HT1080 (cell line): ENCODE data around the gene RNF26. TPM values are rescaled to one million over a fixed set of nuclear protein-coding genes. Genes with fewer than 3 reads are reported as not detected.
A peak's percentile ranks its signal among the peaks of the same experiment; 100 is the strongest.

Experiments
- DNase-seq: peaks from one replicate; pipeline ENCODE4 v3.0.0-alpha.2; 2015; ENCODE audit warnings: low read depth
- total RNA-seq: library from RNA; depleted of rRNA; stranded (reverse); fragments of >200 nt; shearing (Covaris generic); gene quantifications from 2 replicates; pipeline ENCODE4 v1.2.3, GENCODE V29; 2014

RNF26 gene
- total RNA-seq, 1 experiment from 2014 or later = 12.1 TPM

DNA sequence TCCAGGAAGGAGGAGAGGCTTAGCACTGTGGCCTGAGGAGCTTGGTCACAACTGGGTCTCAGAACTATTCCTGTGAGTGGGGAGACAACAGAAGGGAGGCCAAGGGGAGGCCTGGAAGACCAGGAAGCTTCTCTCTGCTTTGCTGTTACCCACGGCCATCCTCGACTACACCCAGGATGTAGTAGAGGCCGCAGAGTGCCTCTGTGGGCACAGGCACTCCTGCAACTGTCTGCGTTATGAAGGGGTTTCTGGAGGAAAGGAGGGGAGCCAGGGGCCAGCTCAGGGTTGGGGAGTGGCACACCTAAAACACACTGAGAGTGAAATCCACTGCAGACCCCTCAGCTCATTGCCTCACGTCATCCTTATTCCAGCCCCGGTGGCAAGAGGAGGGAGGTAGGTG is 16.0 kb downstream of the RNF26 start:
- DNase-seq = no peak

DNA sequence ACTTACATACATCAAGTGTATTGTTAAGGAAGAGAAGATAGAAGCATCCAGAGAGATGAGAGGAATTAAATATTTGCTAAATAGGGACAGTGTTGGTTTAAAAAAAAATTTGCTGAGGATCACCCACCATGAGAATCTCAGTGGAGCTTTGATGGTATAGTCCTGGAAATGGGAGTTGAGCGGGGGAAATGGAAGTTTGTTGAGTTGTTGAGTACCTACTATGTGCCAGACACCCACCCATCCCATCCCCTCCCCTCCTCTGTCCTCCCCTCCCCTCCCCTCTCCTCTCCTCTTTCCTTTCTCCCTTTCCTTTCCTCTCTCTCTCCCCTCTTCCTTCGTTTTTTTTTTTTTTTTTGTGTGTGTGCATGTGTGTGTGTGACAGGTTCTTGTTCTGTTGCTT is 16.9 kb downstream of the RNF26 start:
- no peak for DNase-seq

DNA sequence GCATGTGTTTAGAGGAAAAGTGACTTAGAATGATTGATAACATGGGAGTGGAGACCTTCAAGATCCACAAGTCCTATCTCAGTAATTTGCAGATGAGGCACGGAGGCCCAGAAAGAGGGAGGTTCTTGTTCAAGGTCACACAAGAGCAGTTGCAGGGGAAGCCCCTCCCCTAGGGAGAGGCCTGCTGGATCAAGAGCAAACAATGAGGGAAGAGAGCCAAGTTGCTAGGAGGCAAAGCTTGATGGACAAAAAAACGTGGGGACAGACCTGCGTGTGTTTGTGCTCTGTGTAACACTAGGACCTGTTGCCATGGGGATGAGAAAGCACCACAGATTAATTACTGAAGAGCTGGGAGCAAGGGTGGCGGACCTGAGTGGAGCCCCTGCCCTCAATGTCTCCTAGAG is 18.5 kb downstream of the RNF26 start:
- DNase-seq = peak; percentile 39

DNA sequence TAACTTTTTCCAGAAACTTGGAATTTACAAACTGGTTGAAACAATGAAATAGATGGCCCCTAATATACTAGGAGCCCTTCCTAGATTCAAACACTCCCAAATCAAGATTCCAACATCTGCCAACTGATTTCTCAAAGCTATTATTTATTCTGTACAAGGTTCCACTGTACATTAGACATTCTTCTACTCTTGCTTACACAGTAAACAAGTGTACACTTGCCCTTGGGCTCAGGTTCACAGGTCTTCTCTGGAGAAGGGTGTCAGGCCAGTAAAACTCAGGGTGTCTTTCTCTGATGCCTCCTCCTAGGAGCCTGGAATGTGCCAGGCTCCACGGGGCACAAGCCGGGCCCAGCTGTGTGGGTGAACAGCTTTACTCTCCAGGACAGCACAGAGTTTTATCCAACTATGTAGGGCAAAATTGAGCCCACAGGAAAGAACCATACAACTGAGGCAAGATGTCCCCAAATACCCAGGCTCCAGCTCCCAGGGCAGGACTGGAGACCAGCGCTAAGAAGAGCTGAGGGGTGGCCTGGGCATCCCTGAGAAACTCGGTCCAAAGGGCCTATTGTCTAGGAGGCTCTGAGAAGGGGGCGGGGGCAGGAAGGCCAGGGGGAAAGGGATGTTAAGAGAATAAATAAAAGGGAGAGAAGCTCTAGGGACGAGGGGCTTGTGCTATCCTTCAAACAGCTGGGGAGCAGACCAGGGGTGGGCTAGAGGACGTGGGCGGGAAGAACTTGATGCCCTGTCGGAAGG is 20.9 kb downstream of the RNF26 start:
- no peak for DNase-seq

DNA sequence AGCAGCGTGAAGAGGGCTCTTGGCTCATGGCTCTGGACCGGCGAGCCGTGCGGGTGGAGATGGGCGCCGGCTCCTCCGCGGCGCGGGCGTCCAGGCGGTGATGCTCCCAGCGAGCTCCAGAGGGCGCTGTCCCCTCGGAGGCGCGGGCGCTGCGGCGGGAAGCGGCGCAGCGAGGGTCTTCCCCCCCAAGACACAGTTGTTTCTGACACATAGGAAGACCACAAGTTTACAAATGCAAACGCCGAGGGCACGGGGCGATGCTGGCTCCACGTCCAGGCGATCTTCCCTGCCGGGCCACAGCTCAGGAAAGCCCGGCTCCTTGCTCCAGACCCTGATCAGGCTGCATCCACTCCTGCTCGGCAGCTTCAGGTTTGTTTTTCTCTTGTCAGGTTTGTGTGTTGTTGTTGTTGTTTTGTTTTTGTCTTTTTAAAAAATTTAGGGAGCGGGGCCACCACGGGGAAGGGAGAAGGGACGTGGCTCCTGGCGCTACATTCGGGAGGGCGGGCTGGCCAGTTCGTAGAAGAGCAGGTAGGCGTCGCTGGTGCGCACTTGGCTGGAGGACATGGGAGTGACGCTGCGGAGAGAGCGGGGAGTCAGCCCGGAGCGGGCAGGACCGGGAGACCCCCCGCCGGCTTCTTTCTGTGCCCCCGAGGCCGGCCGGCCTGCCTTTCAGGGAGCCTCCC is 22.2 kb downstream of the RNF26 start:
- no peak for DNase-seq

DNA sequence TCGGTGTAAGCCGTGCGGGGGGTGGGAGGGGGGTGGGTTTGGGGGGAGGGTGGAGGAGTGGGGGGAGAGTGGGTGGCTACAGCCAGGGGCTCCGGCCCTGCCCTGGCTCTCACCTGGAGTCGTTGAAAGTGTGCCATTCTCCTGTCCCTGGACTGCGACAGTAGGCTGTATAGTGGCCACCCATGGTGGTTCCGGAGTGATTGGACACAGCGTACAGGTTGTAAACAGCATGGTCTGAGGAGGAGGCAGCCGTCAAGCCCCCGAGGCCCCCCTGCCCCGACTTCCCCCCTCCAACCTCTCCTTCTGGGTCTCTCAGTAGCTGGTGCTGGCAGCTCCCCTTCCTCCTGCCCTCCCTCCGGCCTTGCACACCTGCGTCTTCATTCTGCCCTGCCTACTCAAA is 22.7 kb downstream of the RNF26 start:
- DNase-seq = no peak

DNA sequence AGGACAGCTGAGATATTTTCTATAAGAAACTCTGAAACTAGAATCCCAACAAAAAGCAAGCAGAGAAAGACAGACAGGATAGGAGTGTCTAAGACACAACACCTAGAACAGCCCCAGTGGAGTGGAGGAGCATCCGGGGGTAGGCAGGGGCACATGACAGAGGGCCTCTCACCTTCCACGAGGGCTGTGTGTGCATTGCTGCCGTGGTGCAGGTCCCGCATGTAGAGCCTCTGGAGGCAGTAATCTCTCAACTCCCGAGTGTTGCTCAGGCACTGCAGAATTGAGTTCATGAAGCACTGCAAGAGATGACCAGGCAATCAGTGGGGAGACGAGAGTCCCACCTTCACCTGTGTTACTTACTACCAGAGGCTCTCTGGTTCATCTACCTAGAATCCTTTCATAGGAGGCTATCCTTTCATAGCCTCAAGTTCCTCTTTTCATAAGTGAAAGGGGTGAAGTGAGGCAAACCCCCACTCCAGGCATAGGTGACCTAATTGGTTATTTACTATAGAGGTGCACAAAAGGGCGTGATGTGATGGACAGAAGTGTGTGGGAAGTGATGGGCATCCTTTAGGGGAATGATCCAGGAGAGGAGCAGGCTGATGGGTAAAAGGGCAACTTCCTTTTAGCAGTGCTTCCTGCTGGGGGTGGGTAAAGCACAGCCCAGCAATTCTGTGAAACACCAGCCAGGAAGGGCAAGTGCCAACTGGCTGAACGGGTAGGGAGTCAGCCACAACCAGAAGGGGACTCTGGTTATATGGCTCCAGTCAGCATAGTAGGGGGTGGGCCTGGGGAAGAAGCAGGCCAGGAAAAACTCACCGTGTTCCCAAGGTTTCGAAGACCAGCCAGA is 25.3 kb downstream of the RNF26 start:
- DNase-seq = no peak

DNA sequence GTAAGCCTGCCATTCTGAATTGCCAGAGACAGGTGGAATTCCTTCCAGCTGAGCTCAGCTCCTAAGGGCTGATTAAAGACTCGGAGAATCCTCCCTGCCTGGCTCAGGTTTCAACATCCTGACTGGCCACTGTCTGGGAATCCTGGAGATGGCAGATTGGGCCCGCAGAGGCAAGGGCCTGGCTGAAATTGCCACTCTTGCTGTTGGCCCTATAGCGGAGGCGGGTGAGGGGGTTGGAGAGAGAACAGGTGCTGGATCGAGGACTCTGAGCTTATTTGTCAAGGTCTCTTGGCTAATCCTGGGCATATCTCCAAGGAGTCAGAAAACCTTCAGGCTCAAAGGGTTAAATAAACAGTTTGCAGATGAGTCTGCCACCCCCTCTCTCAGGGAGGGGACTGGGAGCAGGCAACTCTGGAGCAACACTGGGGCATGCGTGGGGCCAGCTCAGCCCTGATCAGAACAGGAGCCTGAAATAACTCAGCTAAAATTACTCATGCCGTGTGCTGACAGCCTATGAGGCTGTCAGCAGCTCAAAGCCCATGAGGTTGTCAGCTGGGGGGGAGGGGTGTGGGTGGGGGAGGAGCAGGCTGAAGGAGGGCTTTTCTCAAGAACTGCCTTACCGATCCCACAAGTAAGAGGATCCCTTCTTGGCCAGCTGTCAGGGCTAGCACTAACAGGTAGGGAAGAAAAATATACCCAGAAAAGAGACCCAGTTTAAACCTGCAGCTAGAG is 26.9 kb downstream of the RNF26 start:
- peak; percentile 88 for DNase-seq

DNA sequence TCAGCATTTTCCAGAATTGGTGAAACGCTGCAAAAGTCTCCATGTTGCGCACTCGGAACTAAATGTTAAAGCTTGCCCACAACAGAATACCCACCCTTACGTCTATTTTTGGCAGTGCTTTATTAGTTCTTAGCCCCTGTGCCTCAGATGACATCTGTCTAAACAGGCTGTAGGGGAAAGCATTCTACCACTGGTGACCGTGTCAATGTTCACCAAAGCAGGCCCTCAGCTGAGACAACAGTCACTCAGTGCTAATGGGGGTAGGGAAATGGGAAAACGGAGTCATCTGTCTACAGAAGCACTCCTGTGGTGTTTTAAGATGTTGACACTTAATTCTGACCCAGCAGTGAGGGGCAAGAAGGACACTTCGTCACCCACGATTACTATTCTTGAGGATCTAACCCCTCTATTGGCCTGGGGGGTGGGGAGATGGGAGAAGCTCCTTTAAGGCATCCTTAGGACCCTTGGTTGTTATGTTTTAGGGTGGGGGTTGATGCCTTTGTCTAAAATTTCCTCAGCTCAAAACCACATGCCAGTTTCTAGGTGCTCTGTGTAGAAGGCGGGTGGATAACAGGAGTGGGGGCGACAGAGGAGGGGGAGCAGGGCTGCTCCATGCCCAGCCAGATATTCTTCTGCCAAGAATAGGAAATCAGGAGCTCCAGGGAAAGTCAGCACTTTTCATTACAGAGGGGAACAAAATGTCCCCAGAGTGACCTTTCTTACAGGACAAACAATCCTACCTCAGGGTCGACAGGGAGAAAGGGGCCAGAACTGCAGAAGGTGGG is 27.8 kb downstream of the RNF26 start:
- DNase-seq = no peak

DNA sequence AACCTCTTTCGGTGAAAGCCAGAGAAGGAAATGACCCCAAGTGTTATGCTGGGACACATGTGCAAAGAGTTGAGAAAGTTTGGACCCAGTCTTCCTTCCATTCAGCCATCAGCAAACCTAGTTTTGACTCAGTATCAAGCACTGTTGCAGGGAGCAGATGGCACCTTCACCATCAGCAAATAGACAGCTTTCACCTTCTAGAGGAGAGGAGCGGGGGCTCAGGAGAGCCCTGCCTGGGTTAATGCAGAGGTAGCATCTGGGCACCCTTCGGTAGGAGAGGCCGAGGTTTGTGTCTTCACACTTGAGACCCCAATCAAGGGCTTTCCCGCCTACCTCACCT is 28.4 kb downstream of the RNF26 start:
- no peak for DNase-seq

DNA sequence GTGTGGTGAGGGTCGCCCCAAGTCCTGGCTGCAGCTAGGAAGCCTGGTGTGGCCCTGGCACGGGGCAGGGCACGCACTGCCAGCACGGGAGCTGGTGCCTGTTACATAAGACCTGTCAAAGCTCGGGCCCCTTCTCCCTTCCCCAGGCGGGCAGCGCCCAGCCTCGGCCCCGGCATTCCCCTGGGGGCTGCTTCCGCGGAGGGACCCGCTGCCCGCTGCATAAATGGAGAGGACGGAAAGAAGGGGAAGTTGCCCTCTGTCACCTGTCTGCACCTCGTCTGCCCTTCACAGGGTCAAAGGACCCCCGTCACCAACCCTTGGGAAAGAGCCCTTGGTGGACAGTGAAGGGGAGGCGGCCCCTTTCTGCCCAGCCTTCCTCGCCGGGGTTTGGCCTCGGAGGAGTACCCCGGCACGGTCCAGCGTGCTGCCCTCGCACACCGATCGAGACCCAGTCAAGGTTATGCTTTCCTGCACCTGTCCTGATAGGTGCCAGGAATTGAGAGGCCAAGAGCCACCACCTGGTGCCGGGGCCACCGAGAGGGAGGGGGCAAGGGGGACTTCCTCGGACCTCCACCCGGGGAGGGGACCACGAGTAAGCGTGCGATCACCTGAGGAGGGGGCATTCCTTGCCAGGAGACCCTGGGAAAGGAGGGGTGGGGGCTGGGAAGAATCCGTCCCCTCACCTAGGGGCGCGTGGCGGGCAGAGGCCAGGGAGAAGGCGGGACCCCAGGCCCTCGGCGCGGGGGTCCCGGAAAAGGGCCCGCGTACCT is 28.9 kb downstream of the RNF26 start:
- DNase-seq = no peak

DNA sequence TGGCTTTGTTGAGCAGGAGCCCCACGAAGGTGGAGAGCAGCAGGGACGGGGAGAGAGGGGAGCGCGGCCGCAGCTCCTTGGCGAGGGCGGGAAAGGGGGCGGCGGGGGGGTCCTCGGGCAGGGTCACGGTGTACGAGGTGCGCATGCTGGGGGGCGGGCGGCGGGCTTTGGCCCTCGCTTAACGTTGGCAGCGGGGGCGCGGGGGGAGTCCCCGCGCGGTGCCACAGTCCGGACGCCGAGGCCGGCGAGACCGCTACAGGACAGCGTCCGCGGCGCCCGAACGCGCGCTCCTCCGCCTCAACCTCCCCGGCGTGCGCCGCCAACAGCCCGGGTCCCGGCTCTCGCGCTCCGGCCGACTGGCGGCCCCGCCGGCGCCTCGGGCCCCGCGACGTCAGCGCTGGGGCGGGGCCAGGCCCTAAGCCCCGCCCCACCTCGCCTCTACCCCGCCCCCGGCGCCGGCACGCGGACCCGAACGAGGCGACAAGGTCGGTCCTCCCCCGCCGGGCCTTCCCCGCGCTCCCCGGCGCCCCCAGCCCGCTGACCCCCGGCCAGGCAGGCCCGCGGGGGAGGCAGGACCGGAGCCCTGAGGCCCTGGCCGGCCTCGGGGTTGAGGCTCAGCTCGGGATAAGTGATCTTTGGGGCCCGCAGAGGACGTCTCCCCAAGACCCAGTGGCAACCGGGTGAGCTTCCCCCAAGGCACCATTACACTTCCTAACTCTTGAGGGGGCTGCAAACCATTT is 29.7 kb downstream of the RNF26 start:
- DNase-seq = no peak

DNA sequence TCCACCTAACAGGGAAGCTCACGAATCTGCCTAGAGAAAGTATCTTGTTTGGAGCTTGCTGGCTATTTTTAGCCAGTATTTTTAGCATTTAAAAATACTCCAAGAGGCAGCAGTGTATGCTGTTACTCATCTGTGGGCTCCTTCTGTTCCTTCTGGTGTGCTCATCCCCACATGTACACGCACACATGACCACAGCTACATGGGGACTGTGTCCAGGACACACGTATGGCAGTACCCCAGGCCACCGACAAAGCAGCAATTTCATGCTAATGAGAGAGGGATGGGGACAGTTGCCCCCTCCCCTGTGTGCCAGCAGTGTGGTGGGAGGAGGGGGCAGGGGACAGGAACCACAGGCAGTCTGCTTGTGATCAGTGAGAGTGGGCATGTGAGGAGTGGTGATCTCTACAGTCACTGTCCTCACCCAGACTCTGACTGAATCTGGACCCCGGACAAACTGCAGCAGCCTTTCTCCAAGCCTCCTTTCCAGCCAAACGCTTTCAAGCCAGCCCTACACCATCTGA is 30.8 kb downstream of the RNF26 start:
- DNase-seq = no peak

DNA sequence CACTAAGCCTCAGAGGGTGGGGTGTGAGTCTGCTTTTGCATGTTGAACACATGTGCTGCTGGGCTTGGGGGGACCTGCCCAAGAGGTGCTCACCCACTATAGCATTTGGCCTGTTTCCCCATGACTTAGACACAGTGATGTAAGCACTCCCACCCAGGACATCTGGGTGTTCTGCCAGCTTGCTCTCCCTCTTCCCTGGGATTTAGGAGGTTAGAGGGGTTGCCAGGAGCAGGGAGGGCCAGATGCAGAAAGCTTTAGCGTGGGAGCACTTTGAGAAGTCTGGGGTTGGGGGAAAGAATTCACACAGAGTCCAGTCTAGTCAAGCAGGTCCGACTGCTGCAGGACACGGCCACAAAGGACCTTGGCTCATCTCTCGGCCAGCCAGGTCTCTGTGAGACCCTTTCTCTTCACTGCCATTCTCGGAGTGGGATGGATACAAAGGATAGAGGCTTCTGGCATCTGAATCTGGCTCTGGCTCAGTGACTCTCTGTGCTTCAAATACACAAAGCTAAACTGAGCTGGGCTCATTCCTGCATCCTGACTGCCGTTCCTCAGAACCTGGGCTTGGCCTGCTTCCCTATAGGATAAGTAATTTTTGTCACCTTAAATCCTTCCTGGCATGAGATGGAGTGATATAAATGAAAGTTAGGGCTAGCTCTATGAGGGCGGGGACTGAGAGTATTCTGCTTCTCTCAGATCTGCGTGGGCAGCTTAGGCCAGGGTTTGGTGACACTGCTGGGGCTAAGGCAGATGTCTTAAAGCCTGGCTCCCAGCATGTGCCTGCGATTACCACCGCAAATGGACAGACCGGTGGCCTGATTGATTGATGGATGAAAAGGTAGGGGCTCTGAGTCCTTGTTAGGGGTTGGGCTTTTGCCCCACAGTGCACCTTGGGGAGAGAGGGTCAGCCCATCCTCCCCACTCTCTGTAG is 32.6 kb downstream of the RNF26 start:
- DNase-seq = no peak

DNA sequence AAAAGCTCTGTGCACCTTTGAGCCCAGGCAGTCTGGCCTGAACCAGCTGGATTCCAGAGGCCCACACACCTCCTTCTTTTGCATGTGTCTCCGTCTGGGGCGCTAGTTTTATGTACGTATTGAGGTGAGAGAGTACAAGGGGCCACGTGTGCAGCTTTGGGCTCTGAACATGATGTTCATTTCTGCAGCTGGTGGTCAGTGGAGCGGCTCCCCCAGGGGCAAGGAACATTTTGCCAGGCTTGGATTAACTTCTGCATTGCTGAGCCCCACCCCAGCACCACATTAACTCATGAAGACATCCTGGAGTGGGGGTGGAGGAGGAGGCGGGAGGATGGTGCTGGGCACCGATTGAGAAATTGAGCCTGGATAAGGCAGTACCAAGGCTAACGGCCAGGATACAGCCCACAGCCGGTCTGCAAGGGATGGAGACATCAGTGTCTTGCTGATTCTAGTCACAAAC is 33.4 kb downstream of the RNF26 start:
- DNase-seq = no peak

DNA sequence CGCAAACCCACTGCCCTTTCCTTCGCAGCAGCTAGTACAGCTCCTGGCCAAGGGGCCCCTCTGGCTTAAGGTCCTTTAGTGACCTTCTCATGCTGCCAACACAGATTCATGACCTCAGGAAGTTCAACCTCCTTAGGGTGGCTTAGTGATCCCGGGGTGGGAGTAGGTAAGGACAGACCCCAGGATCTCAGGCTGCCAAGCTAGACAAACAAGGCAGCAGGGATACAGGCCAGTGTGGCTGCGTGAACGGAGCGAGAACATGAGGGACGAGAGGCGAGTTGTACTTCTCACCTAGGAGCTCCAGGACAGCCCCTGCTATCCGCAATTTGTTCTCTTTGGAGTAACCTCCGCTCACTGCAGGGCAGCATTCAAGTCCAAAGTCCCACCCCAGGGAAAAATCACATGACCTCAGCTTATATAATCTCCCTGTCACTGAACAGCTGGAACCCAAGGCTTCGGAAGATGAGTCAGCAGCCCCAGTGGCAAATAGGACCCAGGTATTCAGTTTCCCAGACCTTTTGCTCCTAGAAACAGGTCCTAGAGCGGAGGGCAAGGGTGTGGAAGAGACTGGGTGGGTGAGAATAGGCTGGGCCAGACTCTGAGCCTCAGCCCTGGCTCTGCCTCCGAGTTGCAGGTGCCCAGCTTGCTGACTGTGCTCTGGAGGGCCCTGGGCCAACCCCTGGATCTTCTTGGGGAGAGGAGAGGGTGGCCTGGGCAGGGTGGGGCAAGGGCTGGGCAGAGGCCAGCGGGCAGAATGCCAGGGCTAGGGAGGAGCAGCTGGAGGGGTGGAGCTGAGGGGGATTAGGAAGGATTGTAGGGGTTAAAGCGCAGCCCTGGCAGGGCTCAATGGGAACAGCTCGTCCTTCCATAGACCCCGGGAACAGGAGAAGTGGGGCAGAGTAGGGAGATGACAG is 34.1 kb downstream of the RNF26 start:
- no peak for DNase-seq
